D341Med (cell line): Measurements from ENCODE around the gene CT45A10.
"Not testable (repeated sequence)": the region's sequence is repeated elsewhere in the genome, so short reads cannot be mapped to it uniquely, and the experiment has no call there.

Source experiments
- DNase-seq: peaks from one replicate; pipeline ENCODE4 v3.0.0; 2012; ENCODE audit warnings: low spot score

CT45A10 gene

GRCh38 chrX:135893294-135893817, at the start of gene CT45A10, which contains the start of gene SAGE1:
TSS of gene CT45A10 (minus strand) at chrX:135893444. CDS start at chrX:135885344, 8,100 bp downstream.
TSS of gene SAGE1 (plus strand) at chrX:135893716. CDS start at chrX:135896243, 2,527 bp downstream.
- no peak for DNase-seq

- peak; percentile 25 for DNase-seq
Observed at GRCh38 chrX:135931644-135932487, 38.6 kb upstream of the CT45A10 start.

- DNase-seq = no peak
Observed at GRCh38 chrX:135927897-135928296, 34.7 kb upstream of the CT45A10 start.

GRCh38 chrX:135923353-135923752, 30.1 kb upstream of the CT45A10 start:
- DNase-seq = peak; percentile 16

GRCh38 chrX:135920516-135920915, 27.3 kb upstream of the CT45A10 start:
- DNase-seq = not testable (repeated sequence)

- no peak for DNase-seq
Observed at GRCh38 chrX:135914404-135914803, 21.2 kb upstream of the CT45A10 start.

- no peak for DNase-seq
Observed at GRCh38 chrX:135910251-135910650, 17.0 kb upstream of the CT45A10 start.

GRCh38 chrX:135892781-135893180, 463 bp downstream of the CT45A10 start:
- DNase-seq = no peak

GRCh38 chrX:135890087-135890585, 3.1 kb downstream of the CT45A10 start:
- no peak for DNase-seq

- not testable (repeated sequence) for DNase-seq
Observed at GRCh38 chrX:135888976-135889375, 4.3 kb downstream of the CT45A10 start.

- DNase-seq = not testable (repeated sequence)
Observed at GRCh38 chrX:135888230-135888629, 5.0 kb downstream of the CT45A10 start.

- DNase-seq = not testable (repeated sequence)
Observed at GRCh38 chrX:135882741-135883140, 10.5 kb downstream of the CT45A10 start.

- not testable (repeated sequence) for DNase-seq
Observed at GRCh38 chrX:135871712-135872111, 21.5 kb downstream of the CT45A10 start, which contains the start of gene CT45A9. TSS of gene CT45A9 (minus strand) at chrX:135871812. CDS start at chrX:135868061, 3,751 bp downstream.

- DNase-seq = not testable (repeated sequence)
Observed at GRCh38 chrX:135854438-135854837, 38.8 kb downstream of the CT45A10 start, which contains the start of gene CT45A8. TSS of gene CT45A8 (minus strand) at chrX:135854538. CDS start at chrX:135850783, 3,755 bp downstream.

- DNase-seq = not testable (repeated sequence)
Observed at GRCh38 chrX:135837180-135837579, 56.1 kb downstream of the CT45A10 start, which contains the start of gene CT45A7. TSS of gene CT45A7 (minus strand) at chrX:135837280. CDS start at chrX:135833533, 3,747 bp downstream.
